ENCODE data around the gene NDUFAF5. TPM values are rescaled to one million over a fixed set of nuclear protein-coding genes. Genes with fewer than 3 reads are reported as not detected.
A peak's percentile ranks its signal among the peaks of the same experiment; 100 is the strongest.

The NDUFAF5 gene
- total and polyA plus RNA-seq, 2 donors (not counting 3 experiments of a cell fraction or from before 2014, with no cell fraction given), result 9.8 to 26.4 TPM

DNA sequence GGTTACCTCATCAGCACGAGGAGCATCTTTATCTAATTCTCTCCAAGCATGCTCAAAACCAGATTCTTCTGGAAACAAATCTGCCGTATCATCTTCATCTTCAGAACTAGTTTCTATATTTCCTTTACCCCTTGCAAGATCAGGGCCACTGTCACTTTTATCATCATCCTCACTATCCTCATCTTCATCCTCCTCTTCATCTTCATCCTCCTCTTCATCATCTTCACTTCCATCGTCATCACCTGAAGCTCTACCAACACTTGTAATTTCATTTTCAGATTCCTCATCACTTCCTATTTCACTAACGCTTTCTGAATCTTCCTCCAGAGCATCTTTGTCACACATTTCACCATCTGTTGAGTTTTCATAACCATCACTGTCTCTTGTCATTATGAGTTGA is 9.0 kb upstream of the NDUFAF5 start:
- peaks cover 4 to 21% of the 10 kb centered on the region in 2 experiments for H3K36me3 ChIP-seq (ENCODE audit: control insufficient read depth in 2 of 2, extremely low read depth in 1 of 2, insufficient read depth in 2 of 2, low read length in 2 of 2)
- H3K9ac ChIP-seq (replicated peaks; ENCODE audit: extremely low read depth, insufficient read depth, low read length), result no peak overlapping the region
- H3K4me2 ChIP-seq (ENCODE audit: insufficient read depth, low read length), result no peak overlapping the region
- H2AFZ ChIP-seq (ENCODE audit: low read depth, low read length), result no peak overlapping the region
- no peaks in the 10 kb centered on the region for H3K9me1 ChIP-seq (replicated peaks; ENCODE audit: control insufficient read depth, extremely low read depth, insufficient read depth, low read length)
- dilution Hi-C loops (cut with MboI; ENCODE audit: extremely low pct_ligation_motif_present, low sequenced_read_pairs) (no loop called here), intact Hi-C loops (cut with micrococcal nuclease) (no loop called here)
- H3K27me3 ChIP-seq (ENCODE audit: control insufficient read depth in 2 of 2, insufficient read depth in 2 of 2, low read length in 2 of 2), result no peaks in the 10 kb centered on the region
- FAIRE-seq, result no peak
- no peaks in the 10 kb centered on the region for H4K20me1 ChIP-seq (replicated peaks; ENCODE audit: control insufficient read depth, extremely low read depth, insufficient read depth, low read length)
- TF ChIP-seq POLR2AphosphoS5 (IDR thresholded peaks at IDR 0.05; ENCODE audit: insufficient read depth, low read depth, low read length) (no peak), POLR2A (IDR thresholded peaks at IDR 0.05; ENCODE audit: low read depth, low read length) (no peak), EZH2 (IDR thresholded peaks at IDR 0.05; ENCODE audit: borderline replicate concordance, low read depth, low read length, severe bottlenecking) (no peak), MYC (IDR thresholded peaks at IDR 0.05; ENCODE audit: low read depth, low read length) (no peak), JUN (IDR thresholded peaks at IDR 0.05; ENCODE audit: borderline replicate concordance, insufficient read depth, insufficient read length, low read depth) (no peak), GATA2 (IDR thresholded peaks at IDR 0.05; ENCODE audit: insufficient read depth, insufficient read length, low read depth, low read length) (no peak), FOS (IDR thresholded peaks at IDR 0.05; ENCODE audit: borderline replicate concordance, insufficient read depth, low read length) (no peak)
- TF ChIP-seq, protein P1, sequence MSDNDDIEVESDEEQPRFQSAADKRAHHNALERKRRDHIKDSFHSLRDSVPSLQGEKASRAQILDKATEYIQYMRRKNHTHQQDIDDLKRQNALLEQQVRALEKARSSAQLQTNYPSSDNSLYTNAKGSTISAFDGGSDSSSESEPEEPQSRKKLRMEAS (IDR thresholded peaks at IDR 0.05; ENCODE audit: insufficient read depth, insufficient read length), result no peak
- TF ChIP-seq, protein P2, sequence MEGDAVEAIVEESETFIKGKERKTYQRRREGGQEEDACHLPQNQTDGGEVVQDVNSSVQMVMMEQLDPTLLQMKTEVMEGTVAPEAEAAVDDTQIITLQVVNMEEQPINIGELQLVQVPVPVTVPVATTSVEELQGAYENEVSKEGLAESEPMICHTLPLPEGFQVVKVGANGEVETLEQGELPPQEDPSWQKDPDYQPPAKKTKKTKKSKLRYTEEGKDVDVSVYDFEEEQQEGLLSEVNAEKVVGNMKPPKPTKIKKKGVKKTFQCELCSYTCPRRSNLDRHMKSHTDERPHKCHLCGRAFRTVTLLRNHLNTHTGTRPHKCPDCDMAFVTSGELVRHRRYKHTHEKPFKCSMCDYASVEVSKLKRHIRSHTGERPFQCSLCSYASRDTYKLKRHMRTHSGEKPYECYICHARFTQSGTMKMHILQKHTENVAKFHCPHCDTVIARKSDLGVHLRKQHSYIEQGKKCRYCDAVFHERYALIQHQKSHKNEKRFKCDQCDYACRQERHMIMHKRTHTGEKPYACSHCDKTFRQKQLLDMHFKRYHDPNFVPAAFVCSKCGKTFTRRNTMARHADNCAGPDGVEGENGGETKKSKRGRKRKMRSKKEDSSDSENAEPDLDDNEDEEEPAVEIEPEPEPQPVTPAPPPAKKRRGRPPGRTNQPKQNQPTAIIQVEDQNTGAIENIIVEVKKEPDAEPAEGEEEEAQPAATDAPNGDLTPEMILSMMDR (IDR thresholded peaks at IDR 0.05; ENCODE audit: extremely low read depth in 1 of 2, insufficient read depth in 1 of 2, low read depth in 1 of 2, low read length in 2 of 2), result no peak
- no peak overlapping the region for H3K27ac ChIP-seq (ENCODE audit: insufficient read depth, low read depth, low read length)
- DNase-seq (ENCODE audit: low read depth, low spot score), result no peak
- BruUV-seq (replicated peaks), result TSS peak; percentile 5
- H3K4me3 ChIP-seq (replicated peaks in 1 of 3; ENCODE audit: insufficient read depth in 1 of 3, low read depth in 1 of 3, low read length in 3 of 3), result no peak overlapping the region
- CTCF ChIA-PET, result interaction anchor here (1.2 to 3.0 kb wide), 3 partner anchors 9 to 25 kb away, joined by 3 to 10 read pairs (median 4); partner anchors contain the start of genes ESF1 and NDUFAF5
- H3K79me2 ChIP-seq (ENCODE audit: control insufficient read depth, insufficient read depth, low read length), result peaks cover 25% of the 10 kb centered on the region
- no peaks in the 10 kb centered on the region for H3K9me3 ChIP-seq (replicated peaks; ENCODE audit: control insufficient read depth, insufficient read depth, low read length)
- peaks cover 24% of the 10 kb centered on the region for H3K4me1 ChIP-seq (ENCODE audit: control insufficient read depth, extremely low read depth, insufficient read depth, low read length)
- POLR2A ChIA-PET, result no interaction called here
